GM11168 (cell line): ENCODE results near the gene FBXO38.

ENCODE experiments used
- in situ Hi-C: fragments of 300-500 bp; cut with MboI; formaldehyde crosslinking; loops from one replicate; pipeline ENCODE4 v1.12.0; 2022; ENCODE audit warnings: low sequenced_read_pairs; ENCODE audit not compliant: unreplicated experiment

The FBXO38 gene

DNA sequence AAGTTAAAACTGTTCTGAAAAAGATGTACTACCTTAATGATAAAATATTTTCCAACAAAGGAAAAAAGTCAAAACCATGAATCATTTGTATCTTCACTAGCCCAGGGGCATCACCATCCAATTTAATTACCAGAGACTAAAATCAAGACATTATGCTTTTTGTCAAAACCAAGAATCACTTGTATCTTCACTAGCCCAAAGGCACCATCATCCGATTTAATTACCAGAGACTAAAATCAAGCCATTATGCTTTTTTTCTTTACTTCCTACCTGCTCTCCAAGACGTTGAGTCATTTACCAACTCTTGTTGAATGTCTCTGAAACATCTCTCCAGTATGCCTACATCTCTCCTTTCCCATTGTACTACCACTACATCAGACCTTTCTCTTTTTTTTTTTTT is 37.9 kb downstream of the FBXO38 start:
- in situ Hi-C loops: no loop called here

DNA sequence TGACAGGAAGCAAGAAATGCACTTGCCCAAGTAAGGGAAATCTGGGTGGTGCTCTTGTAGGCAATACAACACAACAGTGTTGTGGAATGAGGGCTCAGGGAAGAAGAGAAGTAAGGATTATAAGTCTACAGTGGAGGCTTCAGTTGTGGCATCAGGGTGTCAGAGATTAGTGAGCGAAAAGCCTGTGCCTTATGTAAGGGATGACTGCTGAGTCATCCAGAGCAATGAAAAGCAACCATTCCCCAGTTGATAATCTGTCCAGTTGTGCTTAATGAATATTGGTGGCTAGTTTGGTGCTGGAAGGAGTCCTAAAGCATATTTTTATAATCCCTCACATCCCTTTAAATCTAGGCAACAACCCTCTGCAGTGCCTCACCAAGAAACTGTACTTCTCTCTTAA is 42.0 kb downstream of the FBXO38 start:
- in situ Hi-C loops: no loop called here

GRCh38 chr5:148426514-148426913 is 42.8 kb downstream of the FBXO38 start:
- in situ Hi-C loops: no loop called here

- in situ Hi-C loops: no loop called here
These were observed 43.7 kb downstream of the FBXO38 start for GRCh38 chr5:148427370-148428042.

GRCh38 chr5:148428848-148429247 is 45.1 kb downstream of the FBXO38 start:
- in situ Hi-C loops: no loop called here

DNA sequence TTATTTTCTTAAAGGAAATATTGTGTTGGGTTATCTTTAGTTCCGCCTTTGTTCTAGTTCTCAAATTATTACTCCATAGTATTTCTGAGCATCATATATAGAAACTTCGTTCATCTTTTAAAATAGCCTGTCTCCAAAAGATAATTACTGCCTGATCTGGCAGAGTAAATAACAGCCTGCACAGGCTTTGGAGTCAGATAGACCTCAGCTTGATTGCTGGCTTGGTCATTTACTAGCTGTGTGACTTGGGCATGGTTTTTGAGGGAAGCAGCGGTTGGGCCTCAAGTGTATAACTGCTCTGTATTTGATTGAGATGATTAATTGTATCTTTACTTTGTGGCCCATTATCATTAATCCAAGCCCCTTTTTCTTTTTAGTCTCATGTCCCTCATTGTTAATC is 50.1 kb downstream of the FBXO38 start:
- in situ Hi-C loops: no loop called here

DNA sequence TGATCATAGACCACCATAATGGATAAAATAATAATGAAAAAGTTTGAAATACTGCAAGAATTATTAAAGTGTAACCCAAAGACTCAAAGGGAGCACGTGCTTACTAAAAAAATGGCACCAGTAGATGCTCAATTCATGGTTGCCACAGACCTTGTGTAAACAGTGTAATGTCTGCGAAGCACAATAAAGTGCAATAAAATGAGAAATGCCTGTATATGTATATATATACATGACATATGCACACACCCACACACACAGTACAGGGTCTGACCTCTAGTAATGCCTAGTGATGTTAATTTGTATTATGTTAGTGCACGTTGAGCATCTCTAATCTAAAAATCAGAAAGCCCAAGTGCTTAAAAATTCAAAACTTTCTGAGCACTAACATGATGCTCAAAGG is 52.3 kb downstream of the FBXO38 start:
- in situ Hi-C loops: no loop called here

DNA sequence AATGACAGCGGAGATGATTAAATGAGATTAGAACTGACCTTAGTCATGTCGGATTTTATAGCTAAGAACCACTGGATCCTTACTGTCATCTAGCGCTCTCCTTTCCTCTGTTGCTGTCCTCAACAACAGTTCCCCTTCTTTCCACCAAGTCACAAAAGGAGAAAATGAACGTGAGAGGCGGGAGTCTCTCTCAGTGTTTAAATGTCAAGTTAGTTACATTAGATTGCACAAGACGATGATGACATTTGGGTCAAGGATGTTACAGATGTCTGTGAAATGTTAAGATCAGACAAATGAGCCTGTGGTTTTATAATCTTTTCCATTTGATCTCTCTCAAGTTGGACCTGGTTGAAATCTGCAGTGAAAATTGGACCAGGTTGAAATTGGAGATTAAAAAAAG is 53.5 kb downstream of the FBXO38 start:
- in situ Hi-C loops: no loop called here

- in situ Hi-C loops: no loop called here
These were observed 55.2 kb downstream of the FBXO38 start for GRCh38 chr5:148438933-148439332.

DNA sequence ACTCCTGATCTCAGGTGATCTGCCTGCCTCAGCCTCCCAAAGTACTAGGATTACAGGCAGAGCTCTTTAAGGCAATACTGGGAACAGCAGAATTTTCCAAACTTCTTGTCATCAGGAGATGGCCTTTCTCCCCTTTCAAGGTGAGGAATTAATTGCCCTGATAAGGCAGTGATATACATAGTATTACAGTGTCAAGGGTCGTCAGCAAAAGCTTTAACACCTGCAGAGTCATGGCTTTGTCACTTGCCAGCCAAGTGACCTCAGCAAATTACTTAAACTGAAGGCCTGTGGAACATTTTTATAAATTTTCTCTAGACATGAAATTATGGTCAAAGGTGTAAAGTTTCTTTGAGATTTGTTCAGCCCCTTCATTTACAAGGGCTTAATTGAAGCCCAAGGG is 59.5 kb downstream of the FBXO38 start:
- in situ Hi-C loops: loop anchor here (10.0 kb wide), 1 partner anchor 282 kb away; no protein-coding TSS in a partner anchor

GRCh38 chr5:148443998-148444397 is 60.2 kb downstream of the FBXO38 start:
- in situ Hi-C loops: loop anchor here (10.0 kb wide), 1 partner anchor 281 kb away; no protein-coding TSS in a partner anchor

GRCh38 chr5:148445578-148445977 is 61.8 kb downstream of the FBXO38 start:
- in situ Hi-C loops: loop anchor here (10.0 kb wide), 1 partner anchor 279 kb away; no protein-coding TSS in a partner anchor

- in situ Hi-C loops: loop anchor here (10.0 kb wide), 1 partner anchor 278 kb away; no protein-coding TSS in a partner anchor
These were observed 62.9 kb downstream of the FBXO38 start for GRCh38 chr5:148446611-148447010.

DNA sequence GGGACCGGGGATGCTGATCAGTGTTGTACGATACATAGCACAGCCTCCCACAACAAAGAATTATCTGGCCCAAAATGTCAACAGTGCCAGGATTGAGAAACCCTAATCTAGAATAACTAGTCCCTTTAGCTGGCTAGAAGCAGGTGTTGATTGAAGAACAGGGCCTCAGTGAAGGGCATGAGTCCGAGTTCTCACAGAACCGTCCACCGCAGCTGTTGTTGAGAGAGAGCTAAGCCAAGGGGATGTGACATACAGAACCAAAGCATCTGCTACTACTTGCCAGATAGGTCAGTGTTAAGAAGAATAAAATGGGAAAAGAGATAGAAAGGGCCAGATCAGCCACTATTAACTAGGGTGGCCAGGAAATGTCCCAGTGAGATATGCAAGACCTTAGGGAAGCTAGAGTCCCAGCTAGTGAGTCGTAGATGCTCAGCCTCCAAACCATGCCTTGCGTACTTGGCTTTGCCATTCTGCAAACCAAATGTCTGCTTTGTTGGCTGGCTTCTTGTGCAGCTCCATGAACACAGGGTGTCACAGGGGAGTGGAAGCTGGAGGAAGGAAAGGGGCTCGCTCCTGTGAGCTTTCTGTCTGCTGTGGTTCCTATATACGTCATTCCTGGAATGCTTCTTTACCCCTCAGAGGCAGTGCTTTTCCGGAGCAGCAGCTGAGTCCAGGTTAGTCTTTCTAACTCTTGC is 68.9 kb downstream of the FBXO38 start:
- in situ Hi-C loops: no loop called here

DNA sequence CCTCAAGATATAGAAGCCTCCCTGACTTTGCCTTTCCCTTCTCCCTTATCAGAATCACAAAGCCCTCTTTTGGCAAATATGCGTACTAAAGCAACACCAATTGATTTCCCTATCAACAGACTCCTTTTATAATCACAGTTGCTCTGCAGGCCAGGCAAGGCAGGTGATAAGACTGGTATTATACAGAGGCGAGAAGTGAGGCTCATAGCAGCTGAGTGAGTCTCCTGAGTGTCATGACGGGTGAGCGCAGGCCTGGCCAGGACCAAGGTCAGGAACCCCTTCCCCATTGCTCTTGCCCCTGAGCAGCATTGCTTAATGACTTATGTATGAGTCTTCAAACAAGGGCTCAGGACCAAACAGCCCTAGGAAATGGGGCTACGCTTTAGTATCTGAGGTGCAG is 70.8 kb downstream of the FBXO38 start:
- in situ Hi-C loops: no loop called here

DNA sequence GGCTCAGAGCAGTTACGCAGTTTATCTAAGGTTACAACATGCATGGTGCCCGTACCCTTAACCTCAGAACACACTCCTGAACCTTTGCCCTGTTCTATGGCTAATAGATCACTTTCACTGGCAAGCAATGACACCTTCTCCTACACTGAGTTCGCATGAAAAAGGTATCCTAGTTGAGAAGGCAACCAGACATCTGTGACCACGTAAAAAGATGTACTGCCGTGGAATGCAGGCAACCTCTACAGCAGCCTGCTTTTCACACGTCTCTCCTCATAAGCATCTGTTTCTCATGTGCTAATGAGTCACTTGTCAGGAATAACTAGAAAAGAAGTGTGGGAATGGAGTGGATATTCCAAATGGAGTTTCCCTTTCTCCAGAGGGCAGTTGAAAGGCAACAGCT is 71.4 kb downstream of the FBXO38 start:
- in situ Hi-C loops: no loop called here

DNA sequence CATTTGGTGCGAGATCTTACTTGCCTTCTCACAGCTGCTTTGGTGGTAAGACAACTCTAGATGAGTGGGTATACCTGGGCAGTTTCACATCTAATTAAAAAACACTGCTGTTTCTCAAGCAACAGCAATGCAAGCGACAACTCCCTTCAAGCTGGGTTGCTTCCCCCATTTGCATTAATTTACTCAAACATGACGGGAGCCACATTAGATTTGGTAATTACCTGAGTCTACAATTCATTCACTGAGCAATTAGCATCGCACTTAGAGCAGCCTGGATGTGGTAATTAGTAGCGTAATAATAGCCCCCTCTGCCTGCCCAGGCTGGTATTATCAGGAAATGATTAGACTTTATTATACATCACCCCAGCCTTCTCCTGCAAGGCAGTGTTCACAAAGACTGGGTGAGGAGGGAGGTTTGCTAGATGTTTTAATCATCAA is 73.4 kb downstream of the FBXO38 start:
- in situ Hi-C loops: no loop called here

- in situ Hi-C loops: no loop called here
These were observed 74.5 kb downstream of the FBXO38 start for GRCh38 chr5:148458036-148458888.

DNA sequence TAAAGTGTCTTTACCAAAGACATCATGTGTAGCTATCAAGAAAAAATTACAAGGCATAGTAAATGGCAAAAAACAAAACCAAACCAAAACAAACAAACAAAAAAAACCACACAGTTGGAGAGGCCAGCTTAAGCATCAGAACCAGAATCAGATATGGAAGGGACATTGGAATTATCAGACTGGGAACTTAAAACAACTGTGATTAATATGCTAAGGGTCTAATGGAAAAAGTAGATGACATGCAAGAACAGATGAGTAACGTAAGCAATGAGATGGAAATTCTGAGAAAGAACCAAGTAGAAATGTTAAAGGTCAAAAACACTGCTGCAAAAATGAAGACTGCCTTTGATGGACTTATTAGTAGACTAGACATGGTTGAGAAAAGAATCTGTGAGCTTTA is 75.9 kb downstream of the FBXO38 start:
- in situ Hi-C loops: no loop called here

DNA sequence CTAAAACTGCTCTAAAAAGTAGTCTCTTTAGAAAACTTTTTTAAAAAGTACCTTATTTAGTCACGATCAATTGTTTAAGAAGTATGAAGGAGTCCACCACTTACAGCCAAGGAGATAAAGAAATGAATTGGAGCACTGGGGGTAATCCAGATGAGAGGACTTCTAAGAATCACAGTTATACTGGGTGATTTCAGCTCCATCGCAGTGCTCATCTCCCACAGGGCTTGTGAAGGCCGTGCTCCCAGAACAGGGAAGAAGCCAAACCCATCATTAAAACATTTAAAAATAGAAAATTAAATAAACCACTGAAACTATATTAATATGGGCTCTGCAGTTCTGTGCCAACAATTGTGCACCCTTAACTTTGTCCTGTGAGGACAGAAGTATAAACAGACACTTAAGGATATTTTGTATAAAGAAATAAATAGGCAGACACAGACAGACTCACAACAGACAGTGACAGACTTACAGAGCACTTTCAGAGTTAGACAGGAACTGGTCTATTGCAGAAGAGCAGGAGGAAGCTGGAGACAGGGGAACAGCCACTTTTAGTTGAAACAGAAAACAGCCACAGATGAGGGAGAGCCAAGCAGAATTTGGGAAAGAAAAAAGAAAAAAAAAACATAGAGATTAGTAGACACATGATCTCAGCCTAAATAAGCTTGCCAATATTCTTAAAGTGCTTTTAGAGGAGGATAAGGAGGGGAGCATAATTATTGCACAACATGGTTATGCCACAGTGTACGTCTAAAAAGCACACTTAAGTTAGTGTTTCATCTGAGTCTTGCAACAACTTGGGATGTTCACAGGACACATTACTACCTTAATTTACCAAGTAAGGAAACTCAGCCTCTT is 81.8 kb downstream of the FBXO38 start:
- in situ Hi-C loops: no loop called here
